Hepatocyte (in vitro differentiated cells): ENCODE results near the gene NEUROG1.

ENCODE experiments used
- CTCF ChIP-seq: fragments of 200-600 bp; sonication (generic); IDR thresholded peaks from 2 replicates; pipeline ENCODE4 v1.5.1; 2016; ENCODE audit warnings: antibody characterized with exemption, mild to moderate bottlenecking; ENCODE audit not compliant: poor library complexity
- EZH2 ChIP-seq: fragments of 200-600 bp; sonication (generic); IDR thresholded peaks from 2 replicates; pipeline ENCODE4 v1.6.1; 2016; ENCODE audit warnings: antibody characterized with exemption, mild to moderate bottlenecking, borderline replicate concordance

- peak; percentile 87 for TF ChIP-seq CTCF
- no peak for TF ChIP-seq EZH2
Observed at GRCh38 chr5:135551593-135552447, 16.1 kb upstream of the NEUROG1 start.
